Esophagus squamous epithelium (tissue), 5 donors: Measurements from ENCODE around the gene PLOD3. TPM values are rescaled to one million over a fixed set of nuclear protein-coding genes. Genes with fewer than 3 reads are reported as not detected.
A peak's percentile ranks its signal among the peaks of the same experiment; 100 is the strongest.

ENCODE experiments used
- DNase-seq: peaks from one replicate; lab custom pipeline; 2025; lab: John Stamatoyannopoulos, UW
- H3K27ac ChIP-seq, 4 donors: fragments of 200-600 bp; sonication (generic); one replicate each; pipeline ENCODE4 v1.5.1; 2016 to 2019; ENCODE audit warnings: mild to moderate bottlenecking in 1 of 4
- H3K27me3 ChIP-seq, 4 donors: fragments of 200-600 bp; sonication (generic); 1 replicate in 3 of 4; 2 replicates in 1 of 4; pipeline versions ENCODE4 v1.5.1 to v1.6.0; 2017 to 2021; ENCODE audit warnings: antibody characterized with exemption in 1 of 4
- H3K36me3 ChIP-seq, 3 donors: fragments of 200-600 bp; sonication (generic); one replicate each; pipeline ENCODE4 v1.5.1; 2016 to 2019
- H3K4me1 ChIP-seq, 3 donors: fragments of 200-600 bp; sonication (generic); one replicate each; pipeline ENCODE4 v1.5.1; 2017 to 2019
- H3K4me3 ChIP-seq, 4 donors: fragments of 200-600 bp; sonication (generic); 1 replicate in 3 of 4; 2 replicates in 1 of 4; pipeline ENCODE4 v1.5.1; 2016 to 2019; ENCODE audit warnings: mild to moderate bottlenecking in 2 of 4, moderate library complexity in 1 of 4
- H3K9me3 ChIP-seq, 3 donors: fragments of 200-600 bp; sonication (generic); one replicate each; pipeline ENCODE4 v1.5.1; 2016 to 2019
- POLR2A ChIP-seq, 4 donors: fragments of 450-650 bp; IDR thresholded peaks; one replicate each; pipeline ENCODE4 v1.6.1; 2017; ENCODE audit warnings: antibody characterized with exemption in 4 of 4, mild to moderate bottlenecking in 4 of 4, moderate library complexity in 3 of 4
- WGBS, 2 donors: methylation state at CpG; one replicate each; pipeline ENCODE4 v1.1.5; 2018; 5-methylcytosine and 5-hydroxymethylcytosine counted together
- intact Hi-C: fragments of 100-400 bp; cut with DNase I; formaldehyde crosslinking; loops from one replicate; pipeline ENCODE4 v1.15.0; 2022
- total RNA-seq, 4 donors: library from RNA; depleted of rRNA; stranded (reverse); fragments of >200 nt; gene quantifications; one replicate each; pipeline ENCODE4 v1.1.0, GENCODE V29; 2016
- TF ChIP-seq, protein P1 (sequence below), 6 experiments: fragments of 450-650 bp in 4 of 6; fragments of 200-600 bp in 2 of 6; sonication (generic) in 2 of 6; IDR thresholded peaks; one replicate each; pipeline ENCODE4 v1.5.1; 2016 to 2019; ENCODE audit warnings: antibody characterized with exemption in 6 of 6, mild to moderate bottlenecking in 4 of 6, moderate library complexity in 4 of 6
- donor health status: DM: yes; HTN: yes; CAD: no.

The PLOD3 gene
- total RNA-seq, 4 donors from 2014 or later = 2.5 to 14.5 (median 9.7) TPM

DNA sequence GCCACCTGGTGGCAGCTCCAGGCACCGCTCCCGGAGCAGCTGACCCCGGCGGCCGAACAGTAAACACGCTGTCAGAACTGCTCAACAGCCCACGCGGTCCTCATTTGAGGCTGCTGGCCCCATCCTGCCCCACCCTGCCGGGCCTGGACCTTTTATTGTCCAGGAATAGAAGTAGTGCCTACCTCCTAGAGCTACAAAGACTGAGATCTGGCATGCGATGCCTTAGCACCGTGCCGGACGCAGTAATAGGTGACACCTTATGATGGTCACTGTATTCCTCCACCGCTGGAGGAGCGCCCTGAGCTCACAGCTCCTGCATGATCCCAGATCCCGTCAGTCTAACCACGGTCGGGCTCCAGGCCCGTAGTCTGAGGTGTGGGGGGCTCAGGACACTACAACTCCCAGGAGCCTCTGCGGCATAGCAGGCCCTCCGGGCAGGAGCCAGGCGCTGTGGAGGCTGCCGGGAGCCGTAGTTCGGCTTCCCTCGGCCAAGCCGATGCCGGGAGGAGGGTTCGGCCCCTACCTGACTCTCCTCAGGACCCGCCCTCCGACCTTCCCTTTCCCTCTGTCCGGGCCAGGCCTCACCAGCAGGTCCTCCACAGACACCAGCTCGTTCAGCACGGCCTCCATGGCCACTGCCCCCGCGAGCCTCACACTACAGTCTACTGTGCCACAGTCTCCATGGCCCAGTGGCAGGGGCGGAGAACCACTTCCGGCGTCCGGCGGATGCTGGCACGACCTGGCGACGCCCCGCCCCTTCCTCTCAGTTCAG is 27.2 kb upstream of the PLOD3 start, which contains the start of gene FIS1:
Gene FIS1, minus strand, starts transcription at position 707 of the 772 bp plus-strand sequence. Its CDS starts 77 bp downstream, at position 630.
- Histone ChIP-seq H3K27ac (peak within 1 kb of the TSS; percentile 93 to 98 (median 97)), H3K27me3 (no peaks in the 10 kb centered on the region), H3K36me3 (peaks cover 0 to 51% (median 9%) of the 10 kb centered on the region in 3 donors), H3K4me1 (peaks cover 13 to 69% (median 48%) of the 10 kb centered on the region in 3 donors), H3K4me3 (peak within 1 kb of the TSS; percentile 78 to 86 (median 84)), H3K9me3 (no peaks in the 10 kb centered on the region)
- intact Hi-C loops = no loop called here
- peak; percentile 74 for DNase-seq
- TF ChIP-seq, protein P1, sequence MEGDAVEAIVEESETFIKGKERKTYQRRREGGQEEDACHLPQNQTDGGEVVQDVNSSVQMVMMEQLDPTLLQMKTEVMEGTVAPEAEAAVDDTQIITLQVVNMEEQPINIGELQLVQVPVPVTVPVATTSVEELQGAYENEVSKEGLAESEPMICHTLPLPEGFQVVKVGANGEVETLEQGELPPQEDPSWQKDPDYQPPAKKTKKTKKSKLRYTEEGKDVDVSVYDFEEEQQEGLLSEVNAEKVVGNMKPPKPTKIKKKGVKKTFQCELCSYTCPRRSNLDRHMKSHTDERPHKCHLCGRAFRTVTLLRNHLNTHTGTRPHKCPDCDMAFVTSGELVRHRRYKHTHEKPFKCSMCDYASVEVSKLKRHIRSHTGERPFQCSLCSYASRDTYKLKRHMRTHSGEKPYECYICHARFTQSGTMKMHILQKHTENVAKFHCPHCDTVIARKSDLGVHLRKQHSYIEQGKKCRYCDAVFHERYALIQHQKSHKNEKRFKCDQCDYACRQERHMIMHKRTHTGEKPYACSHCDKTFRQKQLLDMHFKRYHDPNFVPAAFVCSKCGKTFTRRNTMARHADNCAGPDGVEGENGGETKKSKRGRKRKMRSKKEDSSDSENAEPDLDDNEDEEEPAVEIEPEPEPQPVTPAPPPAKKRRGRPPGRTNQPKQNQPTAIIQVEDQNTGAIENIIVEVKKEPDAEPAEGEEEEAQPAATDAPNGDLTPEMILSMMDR (IDR thresholded peaks at IDR 0.05) = peak; percentile 91 to 97 (median 94)
- TF ChIP-seq POLR2A (IDR thresholded peaks at IDR 0.05) = peak in 3 of 4 donors; percentile 44 to 84 (median 65)
- 0 to 2% methylated on average over 4 to 9 of the region's 45 CpGs for WGBS, 2 donors

DNA sequence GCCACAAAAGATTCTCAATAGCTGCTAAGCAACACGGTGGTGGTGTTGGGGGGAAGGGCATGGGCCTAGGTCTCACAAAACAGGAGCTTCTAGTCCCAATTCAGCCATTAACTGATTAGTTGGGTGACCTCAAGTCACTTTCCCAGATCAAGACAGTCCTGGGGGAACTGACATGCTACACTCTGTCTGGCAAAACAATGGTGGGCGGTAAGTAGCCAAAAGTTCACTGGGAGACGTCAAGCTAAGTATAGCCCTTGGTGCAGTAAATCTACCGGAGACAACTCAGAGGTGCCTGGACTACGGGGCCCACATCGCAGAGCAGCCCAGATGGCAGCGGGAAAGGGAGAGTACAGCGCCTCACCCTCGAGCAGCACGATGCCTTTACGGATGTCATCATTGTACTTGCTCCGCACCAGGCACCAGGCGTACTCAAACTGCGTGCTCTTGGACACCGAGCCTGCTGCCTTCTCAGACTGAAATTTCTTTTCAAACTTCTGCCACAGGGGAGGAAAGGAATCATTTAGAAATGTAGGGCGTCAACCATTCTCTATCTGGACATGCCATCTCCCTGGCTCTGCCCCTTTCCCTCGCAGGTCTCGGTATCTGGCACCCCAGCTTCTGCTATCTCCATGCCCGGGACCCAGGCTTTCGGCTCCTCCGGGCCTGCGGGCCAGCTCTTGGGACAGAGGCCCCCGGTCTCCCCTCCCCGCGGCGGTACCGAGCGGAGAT is 26.4 kb upstream of the PLOD3 start:
- Histone ChIP-seq H3K4me3 (peak overlapping the region; percentile 78 to 86 (median 84)), H3K36me3 (peaks cover 0 to 51% (median 13%) of the 10 kb centered on the region in 3 donors), H3K9me3 (no peaks in the 10 kb centered on the region), H3K27me3 (no peaks in the 10 kb centered on the region), H3K27ac (peak overlapping the region; percentile 93 to 98 (median 97)), H3K4me1 (peaks cover 13 to 73% (median 48%) of the 10 kb centered on the region in 3 donors)
- TF ChIP-seq, protein P1 (IDR thresholded peaks at IDR 0.05) = no peak
- TF ChIP-seq POLR2A (IDR thresholded peaks at IDR 0.05) = no peak
- WGBS, 2 donors = 9 to 21% methylated on average over 11 to 14 of the region's 28 CpGs
- no peak for DNase-seq
- intact Hi-C loops = no loop called here

- peaks cover 13 to 94% (median 53%) of the 10 kb centered on the region in 3 donors for H3K4me1 ChIP-seq
- H3K27ac ChIP-seq = peak overlapping the region in 3 of 4 donors; percentile 48 to 85 (median 81)
- no peak for TF ChIP-seq POLR2A (IDR thresholded peaks at IDR 0.05)
- TF ChIP-seq, protein P1 (IDR thresholded peaks at IDR 0.05) = no peak
Measured at GRCh38 chr7:101241443-101242349, 24.3 kb upstream of the PLOD3 start.

DNA sequence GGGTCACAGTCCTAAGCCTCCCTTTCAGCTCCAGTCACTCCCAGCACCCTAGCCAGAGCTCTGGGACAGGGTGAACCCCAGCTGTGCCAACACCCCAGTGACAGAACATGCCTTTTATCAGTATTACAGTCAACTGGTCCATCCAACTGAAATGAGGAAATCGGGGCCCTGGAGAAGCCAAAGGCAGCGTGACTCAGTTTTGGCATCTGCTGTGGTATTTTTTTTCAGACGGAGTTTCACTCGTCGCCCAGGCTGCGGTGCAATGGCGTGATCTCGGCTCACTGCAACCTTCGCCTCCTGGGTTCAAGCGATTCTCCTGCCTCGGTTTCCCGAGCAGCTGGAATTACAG is 23.6 kb upstream of the PLOD3 start:
- peaks cover 13 to 95% (median 53%) of the 10 kb centered on the region in 3 donors for H3K4me1 ChIP-seq
- no peaks in the 10 kb centered on the region for H3K9me3 ChIP-seq
- H3K27me3 ChIP-seq = no peaks in the 10 kb centered on the region
- H3K36me3 ChIP-seq = peaks cover 0 to 53% (median 13%) of the 10 kb centered on the region in 3 donors
- TF ChIP-seq POLR2A (IDR thresholded peaks at IDR 0.05) = no peak
- TF ChIP-seq, protein P1 (IDR thresholded peaks at IDR 0.05) = no peak
- no peak overlapping the region for H3K4me3 ChIP-seq
- WGBS, 2 donors = 74 to 83% methylated on average over 8 to 11 of the region's 12 CpGs
- H3K27ac ChIP-seq = peak overlapping the region in 3 of 4 donors; percentile 48 to 85 (median 81)
- intact Hi-C loops = no loop called here
- DNase-seq = no peak

More at GRCh38 chr7:101241443-101242349, 24.3 kb upstream of the PLOD3 start:
- peaks cover 0 to 52% (median 13%) of the 10 kb centered on the region in 3 donors for H3K36me3 ChIP-seq
- intact Hi-C loops = no loop called here
- no peak overlapping the region for H3K4me3 ChIP-seq
- H3K9me3 ChIP-seq = no peaks in the 10 kb centered on the region
- H3K27me3 ChIP-seq = no peaks in the 10 kb centered on the region
- WGBS, 2 donors = 46 to 54% methylated on average over 8 to 16 of the region's 16 CpGs
- DNase-seq = no peak
